Erythroblast (primary cell): ENCODE results near the gene C10orf95.

Experiments used
- GATA1 ChIP-seq: IDR thresholded peaks from 2 replicates; pipeline ENCODE4 v1.6.1; 2011; ENCODE audit warnings: low read depth, mild to moderate bottlenecking, control low read depth, low read length, moderate library complexity
- POLR2A ChIP-seq: IDR thresholded peaks from 2 replicates; pipeline ENCODE4 v1.6.1; 2011; ENCODE audit warnings: mild to moderate bottlenecking, low read length

GRCh38 chr10:102492344-102492939 lies 41.1 kb upstream of the C10orf95 start:
- TF ChIP-seq POLR2A = no peak
- no peak for TF ChIP-seq GATA1
